ENCODE measurements around the gene RPLP1. TPM values are rescaled to one million over a fixed set of nuclear protein-coding genes. Genes with fewer than 3 reads are reported as not detected.

Gene RPLP1
- total and polyA plus RNA-seq, 9 of the 15 experiments (the other 6 are each of a cell fraction or from before 2014, with no cell fraction given): 76.3 to 3,053 (median 847) TPM

DNA sequence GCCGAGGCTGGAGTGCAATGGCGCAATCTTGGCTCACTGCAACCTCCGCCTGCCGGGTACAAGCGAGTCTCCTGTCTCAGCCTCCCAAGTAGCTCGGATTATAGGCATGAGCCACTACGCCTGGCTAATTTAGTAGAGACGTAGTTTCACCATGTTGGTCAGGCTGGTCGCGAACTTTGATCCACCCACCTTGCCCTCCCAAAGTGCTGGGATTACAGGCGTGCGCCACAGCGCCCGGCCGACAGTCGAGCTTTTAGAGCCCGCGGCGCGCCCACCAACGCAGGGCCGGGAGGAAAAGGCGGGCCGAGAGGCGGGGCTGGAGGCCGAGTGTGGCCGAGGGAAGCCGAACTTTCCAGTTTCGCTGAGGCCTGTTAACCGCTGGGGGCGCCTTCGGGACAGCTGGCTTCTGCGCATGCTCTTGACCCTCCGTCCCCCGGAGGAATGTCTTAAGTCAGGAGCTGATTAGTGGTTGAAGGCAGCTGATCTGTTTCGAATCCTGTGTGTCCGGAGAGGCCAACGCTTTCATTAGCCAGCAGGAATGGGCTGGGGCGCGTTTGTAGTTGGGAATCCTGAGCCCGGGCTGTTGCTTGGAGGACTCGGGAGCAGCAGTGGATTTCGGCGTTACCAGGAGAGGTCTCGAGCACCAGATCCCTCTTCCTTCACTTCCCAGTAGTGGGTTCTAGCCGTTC lies 10.0 kb downstream of the RPLP1 start (continued):
- TF ChIP-seq, protein P1, sequence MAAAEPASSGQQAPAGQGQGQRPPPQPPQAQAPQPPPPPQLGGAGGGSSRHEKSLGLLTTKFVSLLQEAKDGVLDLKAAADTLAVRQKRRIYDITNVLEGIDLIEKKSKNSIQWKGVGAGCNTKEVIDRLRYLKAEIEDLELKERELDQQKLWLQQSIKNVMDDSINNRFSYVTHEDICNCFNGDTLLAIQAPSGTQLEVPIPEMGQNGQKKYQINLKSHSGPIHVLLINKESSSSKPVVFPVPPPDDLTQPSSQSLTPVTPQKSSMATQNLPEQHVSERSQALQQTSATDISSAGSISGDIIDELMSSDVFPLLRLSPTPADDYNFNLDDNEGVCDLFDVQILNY (CRISPR knock-in tag; IDR thresholded peaks at IDR 0.05): no peak
- TF ChIP-seq ELF2 (CRISPR knock-in tag; IDR thresholded peaks at IDR 0.05) (no peak), SAP30 (IDR thresholded peaks at IDR 0.05; ENCODE audit: borderline replicate concordance, insufficient read depth, low read depth, low read length, poor library complexity, severe bottlenecking) (peak; percentile 54), ZC3H8 (IDR thresholded peaks at IDR 0.05) (no peak), BCL6 (CRISPR knock-in tag; IDR thresholded peaks at IDR 0.05) (no peak), RAD51 (IDR thresholded peaks at IDR 0.05; ENCODE audit: borderline replicate concordance, low read depth) (peak; percentile 51; the same call in 1 of the 2 replicates), SPI1 (IDR thresholded peaks at IDR 0.05; ENCODE audit: borderline replicate concordance, low read depth, low read length) (no peak), SMARCC2 (IDR thresholded peaks at IDR 0.05; ENCODE audit: low read depth) (no peak; the same call in 1 of the 2 replicates), ZNF764 (CRISPR knock-in tag; IDR thresholded peaks at IDR 0.05; ENCODE audit: low read depth) (no peak), ZNF184 (CRISPR knock-in tag; IDR thresholded peaks at IDR 0.05) (no peak), PCBP1 (IDR thresholded peaks at IDR 0.05; ENCODE audit: low read depth, low read length, poor library complexity, severe bottlenecking) (no peak), SRSF1 (IDR thresholded peaks at IDR 0.05; ENCODE audit: low read depth, low read length) (no peak), TOE1 (IDR thresholded peaks at IDR 0.05; ENCODE audit: borderline replicate concordance) (no peak; the same call in 1 of the 2 replicates), TOE1 (CRISPR knock-in tag; IDR thresholded peaks at IDR 0.05; ENCODE audit: borderline replicate concordance, low read depth) (no peak), ZNF3 (CRISPR knock-in tag; IDR thresholded peaks at IDR 0.05) (no peak), HNRNPK (IDR thresholded peaks at IDR 0.05; ENCODE audit: low read depth, low read length, poor library complexity, severe bottlenecking) (no peak), TBP (optimal IDR thresholded peaks at IDR 0.05; ENCODE audit: low read depth, low read length) (no peak)
- TF ChIP-seq, protein P2, sequence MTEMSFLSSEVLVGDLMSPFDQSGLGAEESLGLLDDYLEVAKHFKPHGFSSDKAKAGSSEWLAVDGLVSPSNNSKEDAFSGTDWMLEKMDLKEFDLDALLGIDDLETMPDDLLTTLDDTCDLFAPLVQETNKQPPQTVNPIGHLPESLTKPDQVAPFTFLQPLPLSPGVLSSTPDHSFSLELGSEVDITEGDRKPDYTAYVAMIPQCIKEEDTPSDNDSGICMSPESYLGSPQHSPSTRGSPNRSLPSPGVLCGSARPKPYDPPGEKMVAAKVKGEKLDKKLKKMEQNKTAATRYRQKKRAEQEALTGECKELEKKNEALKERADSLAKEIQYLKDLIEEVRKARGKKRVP (CRISPR knock-in tag; IDR thresholded peaks at IDR 0.05): no peak
- TF ChIP-seq, protein P3, sequence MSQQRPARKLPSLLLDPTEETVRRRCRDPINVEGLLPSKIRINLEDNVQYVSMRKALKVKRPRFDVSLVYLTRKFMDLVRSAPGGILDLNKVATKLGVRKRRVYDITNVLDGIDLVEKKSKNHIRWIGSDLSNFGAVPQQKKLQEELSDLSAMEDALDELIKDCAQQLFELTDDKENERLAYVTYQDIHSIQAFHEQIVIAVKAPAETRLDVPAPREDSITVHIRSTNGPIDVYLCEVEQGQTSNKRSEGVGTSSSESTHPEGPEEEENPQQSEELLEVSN (IDR thresholded peaks at IDR 0.05; ENCODE audit: borderline replicate concordance in 1 of 2, extremely low read depth in 1 of 2, insufficient read depth in 1 of 2, insufficient read length in 1 of 2, low read depth in 1 of 2, low read length in 1 of 2, poor library complexity in 1 of 2, severe bottlenecking in 1 of 2): peak; percentile 38 to 63
- TF ChIP-seq, protein P4, sequence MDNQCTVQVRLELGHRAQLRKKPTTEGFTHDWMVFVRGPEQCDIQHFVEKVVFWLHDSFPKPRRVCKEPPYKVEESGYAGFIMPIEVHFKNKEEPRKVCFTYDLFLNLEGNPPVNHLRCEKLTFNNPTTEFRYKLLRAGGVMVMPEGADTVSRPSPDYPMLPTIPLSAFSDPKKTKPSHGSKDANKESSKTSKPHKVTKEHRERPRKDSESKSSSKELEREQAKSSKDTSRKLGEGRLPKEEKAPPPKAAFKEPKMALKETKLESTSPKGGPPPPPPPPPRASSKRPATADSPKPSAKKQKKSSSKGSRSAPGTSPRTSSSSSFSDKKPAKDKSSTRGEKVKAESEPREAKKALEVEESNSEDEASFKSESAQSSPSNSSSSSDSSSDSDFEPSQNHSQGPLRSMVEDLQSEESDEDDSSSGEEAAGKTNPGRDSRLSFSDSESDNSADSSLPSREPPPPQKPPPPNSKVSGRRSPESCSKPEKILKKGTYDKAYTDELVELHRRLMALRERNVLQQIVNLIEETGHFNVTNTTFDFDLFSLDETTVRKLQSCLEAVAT (IDR thresholded peaks at IDR 0.05): 0 out of 4 replicates have a peak, but pooled peaks of 1 of the 2 experiments have one; percentile 12
- TF ChIP-seq, protein P5, sequence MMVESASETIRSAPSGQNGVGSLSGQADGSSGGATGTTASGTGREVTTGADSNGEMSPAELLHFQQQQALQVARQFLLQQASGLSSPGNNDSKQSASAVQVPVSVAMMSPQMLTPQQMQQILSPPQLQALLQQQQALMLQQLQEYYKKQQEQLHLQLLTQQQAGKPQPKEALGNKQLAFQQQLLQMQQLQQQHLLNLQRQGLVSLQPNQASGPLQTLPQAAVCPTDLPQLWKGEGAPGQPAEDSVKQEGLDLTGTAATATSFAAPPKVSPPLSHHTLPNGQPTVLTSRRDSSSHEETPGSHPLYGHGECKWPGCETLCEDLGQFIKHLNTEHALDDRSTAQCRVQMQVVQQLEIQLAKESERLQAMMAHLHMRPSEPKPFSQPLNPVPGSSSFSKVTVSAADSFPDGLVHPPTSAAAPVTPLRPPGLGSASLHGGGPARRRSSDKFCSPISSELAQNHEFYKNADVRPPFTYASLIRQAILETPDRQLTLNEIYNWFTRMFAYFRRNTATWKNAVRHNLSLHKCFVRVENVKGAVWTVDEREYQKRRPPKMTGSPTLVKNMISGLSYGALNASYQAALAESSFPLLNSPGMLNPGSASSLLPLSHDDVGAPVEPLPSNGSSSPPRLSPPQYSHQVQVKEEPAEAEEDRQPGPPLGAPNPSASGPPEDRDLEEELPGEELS (CRISPR knock-in tag; IDR thresholded peaks at IDR 0.05; ENCODE audit: borderline replicate concordance): no peak

Measured in K562 (cell line).